Neural cell (in vitro differentiated cells): ENCODE results near the gene NACA2. TPM values are rescaled to one million over a fixed set of nuclear protein-coding genes. Genes with fewer than 3 reads are reported as not detected.

ENCODE experiments used
- H2AFZ ChIP-seq: fragments of 200-600, 300-800 bp; sonication (generic), shearing (Covaris generic); 2 replicates; pipeline ENCODE4 v1.6.0; 2014; ENCODE audit warnings: low read depth, mild to moderate bottlenecking, antibody characterized with exemption, low read length, moderate library complexity
- H3F3A ChIP-seq: fragments of 200-600 bp; shearing (Covaris generic); 2 replicates; pipeline ENCODE4 v1.6.1; 2016; ENCODE audit warnings: mild to moderate bottlenecking, moderate library complexity, mixed read lengths, antibody characterized with exemption, low read length; ENCODE audit not compliant: insufficient read depth, poor library complexity, severe bottlenecking
- H3K27ac ChIP-seq: fragments of 200-600, 300-800 bp; sonication (generic), shearing (Covaris generic); 2 replicates; pipeline ENCODE4 v1.5.1; 2014; ENCODE audit warnings: mild to moderate bottlenecking, low read length, moderate library complexity
- H3K27me3 ChIP-seq: fragments of 300-800, 200-600 bp; sonication (generic), shearing (Covaris generic); 2 replicates; pipeline ENCODE4 v1.6.0; 2014; ENCODE audit warnings: mild to moderate bottlenecking, low read depth, low read length, moderate library complexity; ENCODE audit not compliant: insufficient read depth
- H3K36me3 ChIP-seq: fragments of 300-800, 200-600 bp; sonication (generic), shearing (Covaris generic); 2 replicates; pipeline ENCODE4 v1.5.1; 2014; ENCODE audit warnings: mild to moderate bottlenecking, antibody characterized with exemption, low read length, moderate library complexity; ENCODE audit not compliant: insufficient read depth
- H3K4me2 ChIP-seq: fragments of 300-800, 200-600 bp; sonication (generic), shearing (Covaris generic); 2 replicates; pipeline ENCODE4 v1.6.0; 2014; ENCODE audit warnings: mild to moderate bottlenecking, low read length
- H3K4me3 ChIP-seq: fragments of 300-800, 200-600 bp; sonication (generic), shearing (Covaris generic); 2 replicates; pipeline ENCODE4 v1.5.1; 2014; ENCODE audit warnings: mild to moderate bottlenecking, low read length, moderate library complexity
- H3K79me2 ChIP-seq: fragments of 200-600 bp; shearing (Covaris generic); replicated peaks from 2 replicates; pipeline ENCODE4 v1.6.0; 2014; ENCODE audit warnings: mild to moderate bottlenecking, low read length, moderate library complexity; ENCODE audit not compliant: insufficient read depth
- H3K9ac ChIP-seq: fragments of 300-800, 200-600 bp; sonication (generic), shearing (Covaris generic); 2 replicates; pipeline ENCODE4 v1.6.1; 2016; ENCODE audit warnings: mild to moderate bottlenecking, low read length, mixed read lengths
- H3K9me2 ChIP-seq: fragments of 200-600 bp; shearing (Covaris generic); 2 replicates; pipeline ENCODE4 v1.6.1; 2016; ENCODE audit warnings: mild to moderate bottlenecking, low read length, mixed read lengths; ENCODE audit not compliant: insufficient read depth
- H3K9me3 ChIP-seq: fragments of 200-600, 300-800 bp; sonication (generic), shearing (Covaris generic); 2 replicates; pipeline ENCODE4 v1.6.1; 2016; ENCODE audit warnings: mild to moderate bottlenecking, mixed run types, low read length, moderate library complexity, mixed read lengths
- H4K20me1 ChIP-seq: fragments of 200-600 bp; shearing (Covaris generic); 2 replicates; pipeline ENCODE4 v1.6.1; 2016; ENCODE audit warnings: mild to moderate bottlenecking, mixed run types; ENCODE audit not compliant: insufficient read depth
- EP300 ChIP-seq: fragments of 450-650 bp; conservative IDR thresholded peaks from 2 replicates; pipeline ENCODE4 v1.6.1; 2014; ENCODE audit warnings: antibody characterized with exemption, mild to moderate bottlenecking, moderate library complexity; ENCODE audit not compliant: poor library complexity, severe bottlenecking
- EZH2 ChIP-seq: fragments of 200-600, 300-800 bp; shearing (Covaris generic), sonication (generic); IDR thresholded peaks from 2 replicates; pipeline ENCODE4 v1.6.1; 2014; ENCODE audit warnings: antibody characterized with exemption, low read length, borderline replicate concordance, mild to moderate bottlenecking; ENCODE audit not compliant: insufficient read depth, poor library complexity, severe bottlenecking
- MXI1 ChIP-seq: fragments of 450-650 bp; conservative IDR thresholded peaks from 2 replicates; pipeline ENCODE4 v1.6.1; 2014; ENCODE audit warnings: antibody characterized with exemption, mild to moderate bottlenecking; ENCODE audit not compliant: poor library complexity, severe bottlenecking
- POLR2AphosphoS5 ChIP-seq: IDR thresholded peaks from 2 replicates; pipeline ENCODE4 v1.6.1; 2012
- RAD21 ChIP-seq: fragments of 450-650 bp; conservative IDR thresholded peaks from 2 replicates; pipeline ENCODE4 v1.6.1; 2014; ENCODE audit warnings: antibody characterized with exemption, mild to moderate bottlenecking, moderate library complexity
- SMC3 ChIP-seq: fragments of 450-650 bp; conservative IDR thresholded peaks from 2 replicates; pipeline ENCODE4 v1.6.1; 2014; ENCODE audit warnings: antibody characterized with exemption, mild to moderate bottlenecking, moderate library complexity; ENCODE audit not compliant: poor library complexity
- TAF1 ChIP-seq: IDR thresholded peaks from 2 replicates; pipeline ENCODE4 v1.6.1; 2012; ENCODE audit warnings: low read depth
- polyA plus RNA-seq: library from polyadenylated mRNA; depleted of rRNA; stranded (reverse); fragments of >200 nt; gene quantifications from 2 replicates; pipeline ENCODE4 v1.2.3, GENCODE V29; 2014
- TF ChIP-seq, protein P1 (sequence below): fragments of 450-650 bp; IDR thresholded peaks from 2 replicates; pipeline ENCODE4 v1.5.1; 2014; ENCODE audit warnings: antibody characterized with exemption, mild to moderate bottlenecking, moderate library complexity; ENCODE audit not compliant: poor library complexity, severe bottlenecking
- TF ChIP-seq, protein P2 (sequence below): IDR thresholded peaks from 2 replicates; pipeline ENCODE4 v1.6.1; 2012; ENCODE audit warnings: borderline replicate concordance

Gene NACA2
- polyA plus RNA-seq, 1 donor from 2014 or later: not detected

DNA sequence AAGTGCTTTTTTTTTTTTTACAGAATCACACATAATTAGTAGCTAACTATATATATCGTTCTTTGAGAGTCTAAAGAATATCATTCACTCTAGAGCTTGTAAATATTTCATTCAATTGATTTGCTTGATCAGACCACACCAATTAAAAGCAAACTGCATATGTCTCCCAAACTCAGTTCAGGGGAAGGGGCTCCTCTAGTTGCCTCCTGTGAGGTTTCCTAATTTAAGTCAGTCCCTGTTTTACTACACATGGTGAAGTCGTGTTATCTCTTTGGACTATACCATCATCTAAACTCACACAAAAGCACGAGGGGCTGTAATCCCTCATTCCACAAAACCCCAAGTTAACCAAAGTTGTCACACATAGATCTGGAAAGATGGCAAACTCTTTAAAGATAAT is 11.7 kb downstream of the NACA2 start:
- no peaks in the 10 kb centered on the region for H3K36me3 ChIP-seq
- no peak overlapping the region for H3K9ac ChIP-seq
- no peak overlapping the region for H2AFZ ChIP-seq
- H3K27ac ChIP-seq: no peak overlapping the region
- no peaks in the 10 kb centered on the region for H3F3A ChIP-seq
- no peaks in the 10 kb centered on the region for H3K27me3 ChIP-seq
- H3K4me2 ChIP-seq: no peak overlapping the region
- no peaks in the 10 kb centered on the region for H3K9me3 ChIP-seq
- no peaks in the 10 kb centered on the region for H4K20me1 ChIP-seq
- H3K4me3 ChIP-seq: no peak overlapping the region
- TF ChIP-seq TAF1: no peak
- no peak for TF ChIP-seq EZH2
- TF ChIP-seq, protein P1, sequence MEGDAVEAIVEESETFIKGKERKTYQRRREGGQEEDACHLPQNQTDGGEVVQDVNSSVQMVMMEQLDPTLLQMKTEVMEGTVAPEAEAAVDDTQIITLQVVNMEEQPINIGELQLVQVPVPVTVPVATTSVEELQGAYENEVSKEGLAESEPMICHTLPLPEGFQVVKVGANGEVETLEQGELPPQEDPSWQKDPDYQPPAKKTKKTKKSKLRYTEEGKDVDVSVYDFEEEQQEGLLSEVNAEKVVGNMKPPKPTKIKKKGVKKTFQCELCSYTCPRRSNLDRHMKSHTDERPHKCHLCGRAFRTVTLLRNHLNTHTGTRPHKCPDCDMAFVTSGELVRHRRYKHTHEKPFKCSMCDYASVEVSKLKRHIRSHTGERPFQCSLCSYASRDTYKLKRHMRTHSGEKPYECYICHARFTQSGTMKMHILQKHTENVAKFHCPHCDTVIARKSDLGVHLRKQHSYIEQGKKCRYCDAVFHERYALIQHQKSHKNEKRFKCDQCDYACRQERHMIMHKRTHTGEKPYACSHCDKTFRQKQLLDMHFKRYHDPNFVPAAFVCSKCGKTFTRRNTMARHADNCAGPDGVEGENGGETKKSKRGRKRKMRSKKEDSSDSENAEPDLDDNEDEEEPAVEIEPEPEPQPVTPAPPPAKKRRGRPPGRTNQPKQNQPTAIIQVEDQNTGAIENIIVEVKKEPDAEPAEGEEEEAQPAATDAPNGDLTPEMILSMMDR: no peak
- TF ChIP-seq, protein P2, sequence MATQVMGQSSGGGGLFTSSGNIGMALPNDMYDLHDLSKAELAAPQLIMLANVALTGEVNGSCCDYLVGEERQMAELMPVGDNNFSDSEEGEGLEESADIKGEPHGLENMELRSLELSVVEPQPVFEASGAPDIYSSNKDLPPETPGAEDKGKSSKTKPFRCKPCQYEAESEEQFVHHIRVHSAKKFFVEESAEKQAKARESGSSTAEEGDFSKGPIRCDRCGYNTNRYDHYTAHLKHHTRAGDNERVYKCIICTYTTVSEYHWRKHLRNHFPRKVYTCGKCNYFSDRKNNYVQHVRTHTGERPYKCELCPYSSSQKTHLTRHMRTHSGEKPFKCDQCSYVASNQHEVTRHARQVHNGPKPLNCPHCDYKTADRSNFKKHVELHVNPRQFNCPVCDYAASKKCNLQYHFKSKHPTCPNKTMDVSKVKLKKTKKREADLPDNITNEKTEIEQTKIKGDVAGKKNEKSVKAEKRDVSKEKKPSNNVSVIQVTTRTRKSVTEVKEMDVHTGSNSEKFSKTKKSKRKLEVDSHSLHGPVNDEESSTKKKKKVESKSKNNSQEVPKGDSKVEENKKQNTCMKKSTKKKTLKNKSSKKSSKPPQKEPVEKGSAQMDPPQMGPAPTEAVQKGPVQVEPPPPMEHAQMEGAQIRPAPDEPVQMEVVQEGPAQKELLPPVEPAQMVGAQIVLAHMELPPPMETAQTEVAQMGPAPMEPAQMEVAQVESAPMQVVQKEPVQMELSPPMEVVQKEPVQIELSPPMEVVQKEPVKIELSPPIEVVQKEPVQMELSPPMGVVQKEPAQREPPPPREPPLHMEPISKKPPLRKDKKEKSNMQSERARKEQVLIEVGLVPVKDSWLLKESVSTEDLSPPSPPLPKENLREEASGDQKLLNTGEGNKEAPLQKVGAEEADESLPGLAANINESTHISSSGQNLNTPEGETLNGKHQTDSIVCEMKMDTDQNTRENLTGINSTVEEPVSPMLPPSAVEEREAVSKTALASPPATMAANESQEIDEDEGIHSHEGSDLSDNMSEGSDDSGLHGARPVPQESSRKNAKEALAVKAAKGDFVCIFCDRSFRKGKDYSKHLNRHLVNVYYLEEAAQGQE: no peak
- no peak for TF ChIP-seq POLR2AphosphoS5
- no peak for TF ChIP-seq RAD21
- TF ChIP-seq SMC3: no peak
- no peak for TF ChIP-seq MXI1
- TF ChIP-seq EP300: no peak
- H3K79me2 ChIP-seq: no peaks in the 10 kb centered on the region
- no peaks in the 10 kb centered on the region for H3K9me2 ChIP-seq

DNA sequence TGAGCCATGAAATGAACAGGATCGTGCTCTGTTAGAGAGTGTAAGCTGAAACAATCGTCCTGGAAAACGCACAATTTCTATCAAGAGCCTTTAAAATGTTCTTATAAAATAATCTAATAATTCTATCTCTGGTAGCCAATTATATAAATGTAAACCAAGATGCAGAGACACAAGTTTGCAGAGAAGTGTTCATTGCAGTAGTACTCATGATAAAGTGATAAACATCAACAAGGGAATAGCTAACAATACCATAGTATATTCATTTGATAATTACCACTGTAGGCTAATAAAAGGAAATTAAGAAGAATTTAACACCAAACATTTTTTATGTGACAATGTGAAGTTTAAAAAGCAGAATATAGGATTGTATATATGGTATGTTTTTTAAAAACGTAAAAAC is 12.4 kb downstream of the NACA2 start:
- no peak overlapping the region for H3K9ac ChIP-seq
- no peaks in the 10 kb centered on the region for H3K9me2 ChIP-seq
- no peaks in the 10 kb centered on the region for H4K20me1 ChIP-seq
- no peak for TF ChIP-seq SMC3
- no peak for TF ChIP-seq RAD21
- TF ChIP-seq, protein P2: no peak
- TF ChIP-seq EP300: no peak
- no peak for TF ChIP-seq TAF1
- no peak for TF ChIP-seq POLR2AphosphoS5
- no peak for TF ChIP-seq EZH2
- TF ChIP-seq, protein P1: no peak
- TF ChIP-seq MXI1: no peak
- no peaks in the 10 kb centered on the region for H3K9me3 ChIP-seq
- H3K36me3 ChIP-seq: no peaks in the 10 kb centered on the region
- no peak overlapping the region for H3K27ac ChIP-seq
- no peaks in the 10 kb centered on the region for H3K27me3 ChIP-seq
- H3K4me3 ChIP-seq: no peak overlapping the region
- no peak overlapping the region for H3K4me2 ChIP-seq
- H3K79me2 ChIP-seq: no peaks in the 10 kb centered on the region
- no peaks in the 10 kb centered on the region for H3F3A ChIP-seq
- no peak overlapping the region for H2AFZ ChIP-seq
